ENCODE results near the gene TMOD1.
"Not testable (repeated sequence)": the region's sequence is repeated elsewhere in the genome, so short reads cannot be mapped to it uniquely, and the experiment has no call there.

Gene TMOD1

GRCh38 chr9:97571664-97572063 is 70.2 kb downstream of the TMOD1 start:
- no peak for DNase-seq

GRCh38 chr9:97572196-97572891 is 70.9 kb downstream of the TMOD1 start:
- no peak for DNase-seq

GRCh38 chr9:97572892-97573365 is 71.5 kb downstream of the TMOD1 start:
- DNase-seq, result no peak

GRCh38 chr9:97573482-97574073 is 72.1 kb downstream of the TMOD1 start:
- no peak for DNase-seq

GRCh38 chr9:97574101-97574571 is 72.7 kb downstream of the TMOD1 start:
- not testable (repeated sequence) for DNase-seq

- not testable (repeated sequence) for DNase-seq
Observed at GRCh38 chr9:97574921-97575672, 73.6 kb downstream of the TMOD1 start.

GRCh38 chr9:97575673-97576200 is 74.3 kb downstream of the TMOD1 start:
- no peak for DNase-seq

GRCh38 chr9:97577051-97577450 is 75.6 kb downstream of the TMOD1 start:
- DNase-seq, result no peak

- no peak for DNase-seq
Observed at GRCh38 chr9:97578846-97579245, 77.4 kb downstream of the TMOD1 start.

- DNase-seq, result no peak
Observed at GRCh38 chr9:97579914-97580313, 78.4 kb downstream of the TMOD1 start.

- not testable (repeated sequence) for DNase-seq
Observed at GRCh38 chr9:97581590-97581989, 80.1 kb downstream of the TMOD1 start.

GRCh38 chr9:97584778-97585177 is 83.3 kb downstream of the TMOD1 start:
- DNase-seq, result not testable (repeated sequence)

GRCh38 chr9:97586909-97587308 is 85.4 kb downstream of the TMOD1 start:
- not testable (repeated sequence) for DNase-seq

- DNase-seq, result no peak
Observed at GRCh38 chr9:97591535-97591934, 90.1 kb downstream of the TMOD1 start.

GRCh38 chr9:97592126-97592525 is 90.7 kb downstream of the TMOD1 start:
- DNase-seq, result no peak

- no peak for DNase-seq
Observed at GRCh38 chr9:97593960-97594359, 92.5 kb downstream of the TMOD1 start.

- DNase-seq, result no peak
Observed at GRCh38 chr9:97594381-97594921, 93.0 kb downstream of the TMOD1 start.

- no peak for DNase-seq
Observed at GRCh38 chr9:97596906-97597305, 95.4 kb downstream of the TMOD1 start.

GRCh38 chr9:97598461-97599288 is 97.2 kb downstream of the TMOD1 start:
- no peak for DNase-seq

- DNase-seq, result no peak
Observed at GRCh38 chr9:97599314-97599846, 97.9 kb downstream of the TMOD1 start.

GRCh38 chr9:97600531-97601227 is 99.2 kb downstream of the TMOD1 start:
- no peak for DNase-seq
